Pancreas (tissue), 10 donors: ENCODE measurements around the gene CFDP1. TPM values are rescaled to one million over a fixed set of nuclear protein-coding genes. Genes with fewer than 3 reads are reported as not detected.

Experiments used
- ATAC-seq, 4 donors: fragments of 200-7000 bp; cut with Tn5 transposase; one replicate each; pipeline versions ENCODE4 v1.8.0 to v1.9.1; 2020; ENCODE audit warnings: mild to moderate bottlenecking in 4 of 4, moderate library complexity in 4 of 4
- DNase-seq, 6 donors: peaks; one replicate each; pipeline ENCODE4 v3.0.0-alpha.2; 2020
- FAIRE-seq: peaks from 2 replicates; lab custom pipeline; 2012; peaks lifted over from hg19 to GRCh38; lab: Jason Lieb, UNC
- H3K27ac ChIP-seq, 4 donors: fragments of 200-600 bp; sonication (generic); 1 replicate in 3 of 4; 2 replicates in 1 of 4; pipeline versions ENCODE4 v1.5.0 to v1.8.0; 2020
- H3K27me3 ChIP-seq, 4 donors: fragments of 200-600 bp; one replicate each; pipeline ENCODE4 v1.8.0; 2021
- H3K36me3 ChIP-seq, 3 donors: fragments of 200-600 bp; sonication (generic) in 1 of 3; one replicate each; pipeline versions ENCODE4 v1.5.0 to v1.8.0; 2020 to 2021
- H3K4me1 ChIP-seq, 3 donors: fragments of 200-600 bp; one replicate each; pipeline ENCODE4 v1.8.0; 2021
- H3K4me3 ChIP-seq, 4 donors: fragments of 200-600 bp; sonication (generic) in 2 of 4; one replicate each; pipeline versions ENCODE4 v1.5.0 to v1.8.0; 2020 to 2021
- H3K9me3 ChIP-seq, 4 donors: fragments of 200-600 bp; one replicate each; pipeline ENCODE4 v1.8.0; 2021
- WGBS, 2 donors: extraction: QIAGEN DNeasy Blood & Tissue Kit; methylation state at CpG; one replicate each; pipeline ENCODE4 v1.1.7; 2013; 5-methylcytosine and 5-hydroxymethylcytosine counted together
- intact Hi-C, 3 donors: fragments of 100-400 bp; cut with DNase I; formaldehyde crosslinking; loops; one replicate each; pipeline versions ENCODE4 v1.11.1 to v1.14.2; 2022
- polyA plus RNA-seq, 2 donors: library from polyadenylated mRNA; stranded (reverse); fragments of 200-250 nt; gene quantifications; one replicate each; pipeline ENCODE4 v1.2.3, GENCODE V29; 2013
- total RNA-seq, 6 donors: library from RNA; stranded (reverse); fragmentation: NEBNext Ultra II Directional in 4 of 6; extraction: Animal tissue kit (Norgen Biotek cat#: 25700) in 4 of 6; gene quantifications; one replicate each; pipeline versions ENCODE4 v1.2.1 to v1.2.4, GENCODE V29; 2021 to 2023
- TF ChIP-seq, protein P1 (sequence below), 4 donors: fragments of 200-600 bp; sonication (generic) in 3 of 4; IDR thresholded peaks; one replicate each; pipeline versions ENCODE4 v1.5.0 to v1.8.0; 2021; ENCODE audit warnings: antibody characterized with exemption in 4 of 4
- donor health status: healthy with polysubstance abuse.
- donor health status: DM: no; HTN: no; CAD: no; lungs with moderate emphysema.
- donor health status: DM: no; HTN: no; CAD: no.
- donor health status: control.
- donor health status: control.
- donor health status: Bipolar disorder and iron deficiency.
- donor health status: DM: yes; HTN: yes; CAD: no.
- donor health status: DM: no; HTN: no; CAD: no.
- donor health status: DM: no; HTN: no; CAD: no.
- donor health status: DM: yes; HTN: yes; CAD: no.

The CFDP1 gene
- total and polyA plus RNA-seq, 8 donors = 19.3 to 57.5 (median 25.6) TPM

DNA sequence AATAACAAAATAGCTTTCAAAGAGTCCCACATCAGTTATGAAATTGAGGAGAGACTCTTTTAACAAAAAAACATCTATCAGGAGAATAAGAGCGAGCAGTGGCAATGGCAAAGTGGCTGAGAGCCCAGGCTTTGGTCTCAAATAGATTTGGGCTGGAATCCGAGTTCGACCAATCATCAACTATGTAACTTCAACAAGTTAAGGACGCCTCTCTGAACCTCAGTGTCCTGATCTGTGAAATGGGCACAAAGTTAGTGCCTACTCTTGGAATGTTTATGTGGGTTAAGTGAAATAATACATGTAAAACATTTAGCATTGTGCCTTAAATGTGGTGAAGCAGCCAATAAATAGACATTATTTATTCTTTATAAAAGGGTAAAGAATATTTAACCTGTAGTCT, 45.4 kb downstream of the CFDP1 start:
- DNase-seq (no peak), FAIRE-seq (no peak), ATAC-seq (no peak)
- peaks cover 0 to 7% (median 0%) of the 10 kb centered on the region in 3 donors for H3K36me3 ChIP-seq
- TF ChIP-seq, protein P1, sequence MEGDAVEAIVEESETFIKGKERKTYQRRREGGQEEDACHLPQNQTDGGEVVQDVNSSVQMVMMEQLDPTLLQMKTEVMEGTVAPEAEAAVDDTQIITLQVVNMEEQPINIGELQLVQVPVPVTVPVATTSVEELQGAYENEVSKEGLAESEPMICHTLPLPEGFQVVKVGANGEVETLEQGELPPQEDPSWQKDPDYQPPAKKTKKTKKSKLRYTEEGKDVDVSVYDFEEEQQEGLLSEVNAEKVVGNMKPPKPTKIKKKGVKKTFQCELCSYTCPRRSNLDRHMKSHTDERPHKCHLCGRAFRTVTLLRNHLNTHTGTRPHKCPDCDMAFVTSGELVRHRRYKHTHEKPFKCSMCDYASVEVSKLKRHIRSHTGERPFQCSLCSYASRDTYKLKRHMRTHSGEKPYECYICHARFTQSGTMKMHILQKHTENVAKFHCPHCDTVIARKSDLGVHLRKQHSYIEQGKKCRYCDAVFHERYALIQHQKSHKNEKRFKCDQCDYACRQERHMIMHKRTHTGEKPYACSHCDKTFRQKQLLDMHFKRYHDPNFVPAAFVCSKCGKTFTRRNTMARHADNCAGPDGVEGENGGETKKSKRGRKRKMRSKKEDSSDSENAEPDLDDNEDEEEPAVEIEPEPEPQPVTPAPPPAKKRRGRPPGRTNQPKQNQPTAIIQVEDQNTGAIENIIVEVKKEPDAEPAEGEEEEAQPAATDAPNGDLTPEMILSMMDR (IDR thresholded peaks at IDR 0.05) = no peak
- no peak overlapping the region for H3K4me3 ChIP-seq
- no peak overlapping the region for H3K27ac ChIP-seq
- 80 to 85% methylated on average over 4 of the region's 4 CpGs for WGBS, 2 donors
- intact Hi-C loops = no loop called here
- no peaks in the 10 kb centered on the region for H3K27me3 ChIP-seq
- H3K9me3 ChIP-seq = no peaks in the 10 kb centered on the region
- H3K4me1 ChIP-seq = no peaks in the 10 kb centered on the region

DNA sequence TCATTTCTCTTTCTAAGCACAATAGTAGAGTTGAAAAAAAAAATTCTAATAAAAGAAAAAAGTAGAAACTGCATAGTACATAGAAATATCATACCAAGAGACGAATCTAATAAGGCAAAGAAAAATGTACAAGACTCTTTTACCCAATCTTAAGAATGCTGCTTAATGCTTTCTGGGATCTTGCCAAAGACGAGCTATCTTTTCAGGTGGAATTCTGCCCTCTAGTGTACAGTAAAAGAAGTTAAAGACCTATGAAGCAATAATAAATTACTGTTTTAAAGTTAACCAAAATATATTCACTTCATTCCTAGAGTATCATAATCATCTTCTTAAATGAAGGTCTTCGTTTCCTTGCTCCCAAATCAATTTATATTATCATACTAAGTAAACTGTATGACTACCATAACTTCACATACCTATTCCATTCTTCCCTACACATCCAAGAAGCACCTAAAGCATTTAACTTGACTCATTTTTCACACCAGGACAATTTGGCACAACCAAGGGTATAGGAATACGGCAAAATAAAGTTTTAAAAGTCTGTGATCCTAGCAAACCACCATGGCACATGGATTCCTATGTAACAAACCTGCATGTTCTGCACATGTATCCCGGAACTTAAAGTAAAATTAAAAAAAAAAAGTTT, 47.7 kb downstream of the CFDP1 start:
- FAIRE-seq (peak; percentile 97), DNase-seq (no peak), ATAC-seq (peak; percentile 57 to 86 (median 80))
- Histone ChIP-seq H3K9me3 (no peaks in the 10 kb centered on the region), H3K4me1 (no peaks in the 10 kb centered on the region), H3K27ac (no peak overlapping the region), H3K27me3 (no peaks in the 10 kb centered on the region), H3K36me3 (peaks cover 0 to 7% (median 0%) of the 10 kb centered on the region in 3 donors), H3K4me3 (no peak overlapping the region)
- TF ChIP-seq, protein P1 (IDR thresholded peaks at IDR 0.05) = peak in 3 of 4 donors; percentile 62 to 71 (median 71)
- intact Hi-C loops = no loop called here
- 23% methylated on average over 5 of the region's 5 CpGs for WGBS, 2 donors

DNA sequence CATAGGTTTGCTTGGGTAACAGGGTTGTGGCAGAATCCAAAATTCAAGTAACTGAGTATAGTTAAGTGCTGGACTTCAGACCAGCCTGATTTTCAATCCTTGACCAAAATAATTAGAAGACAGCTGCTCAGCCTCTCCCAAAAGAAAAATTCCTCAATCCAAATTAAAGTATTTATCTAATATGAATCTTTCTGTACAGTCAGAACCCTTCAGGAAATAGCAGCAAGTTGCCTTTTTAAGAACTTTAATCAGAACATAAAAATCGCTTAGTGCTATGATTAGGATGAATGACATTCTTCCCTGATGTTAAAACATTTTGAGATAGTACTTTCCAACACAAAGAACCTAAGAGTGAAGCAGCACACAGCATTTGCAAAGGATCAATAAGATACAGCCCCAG, 50.2 kb downstream of the CFDP1 start:
- TF ChIP-seq, protein P1 (IDR thresholded peaks at IDR 0.05) = no peak
- no peak for ATAC-seq
- no peak for DNase-seq
- intact Hi-C loops = loop anchor here in 2 of 3 donors (5.0 kb wide), 2 partner anchors 146 to 151 kb away; no protein-coding TSS in a partner anchor
- 70 to 75% methylated on average over 1 of the region's 1 CpG for WGBS, 2 donors
- no peak for FAIRE-seq
- Histone ChIP-seq H3K9me3 (no peaks in the 10 kb centered on the region), H3K4me1 (no peaks in the 10 kb centered on the region), H3K27ac (no peak overlapping the region), H3K36me3 (no peaks in the 10 kb centered on the region), H3K4me3 (no peak overlapping the region), H3K27me3 (no peaks in the 10 kb centered on the region)

DNA sequence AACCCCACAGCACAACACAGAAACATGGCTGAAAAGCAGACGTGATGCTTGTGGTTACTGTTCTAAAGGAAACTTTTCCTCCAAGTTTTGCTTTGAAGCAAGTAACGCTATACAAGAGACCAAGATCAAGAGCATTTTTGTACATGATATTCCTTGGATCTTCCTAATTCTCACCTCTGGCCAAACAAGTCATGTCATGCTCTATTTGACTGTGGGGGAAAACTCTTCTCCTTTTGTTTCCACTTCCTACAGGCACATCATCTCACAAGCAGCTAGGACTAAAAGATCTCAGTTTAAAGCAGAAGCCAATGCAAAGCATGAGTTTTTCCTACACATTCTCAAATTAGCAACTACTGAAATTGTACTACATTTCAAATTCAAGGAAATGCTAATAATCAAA, 50.7 kb downstream of the CFDP1 start:
- Histone ChIP-seq H3K4me1 (no peaks in the 10 kb centered on the region), H3K9me3 (no peaks in the 10 kb centered on the region), H3K27ac (no peak overlapping the region), H3K4me3 (no peak overlapping the region), H3K27me3 (no peaks in the 10 kb centered on the region), H3K36me3 (no peaks in the 10 kb centered on the region)
- intact Hi-C loops = loop anchor here in 2 of 3 donors (5.0 kb wide), 2 partner anchors 145 to 150 kb away; no protein-coding TSS in a partner anchor
- 92 to 99% methylated on average over 2 of the region's 2 CpGs for WGBS, 2 donors
- no peak for ATAC-seq
- no peak for FAIRE-seq
- no peak for DNase-seq
- TF ChIP-seq, protein P1 (IDR thresholded peaks at IDR 0.05) = no peak

DNA sequence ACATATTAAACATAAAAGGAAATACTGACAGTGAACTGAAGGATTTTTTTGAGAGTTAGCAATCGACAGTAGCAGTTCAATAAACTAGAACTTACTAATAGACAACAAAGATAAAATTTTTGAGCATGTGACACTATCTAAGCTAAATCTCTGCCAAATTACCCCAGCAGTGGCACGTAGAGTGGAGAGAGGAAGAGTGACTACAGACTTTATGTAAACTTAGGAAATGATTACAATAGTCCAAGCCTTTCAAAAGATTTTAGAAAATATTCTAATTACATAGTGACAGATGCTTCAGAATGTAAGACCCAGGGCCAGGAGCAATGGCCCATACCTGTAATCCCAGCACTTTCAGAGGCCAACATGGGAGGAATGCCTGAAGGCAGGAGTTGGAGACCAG, 52.4 kb downstream of the CFDP1 start:
- Histone ChIP-seq H3K36me3 (no peaks in the 10 kb centered on the region), H3K4me1 (no peaks in the 10 kb centered on the region), H3K4me3 (no peak overlapping the region), H3K27ac (no peak overlapping the region), H3K27me3 (no peaks in the 10 kb centered on the region), H3K9me3 (no peaks in the 10 kb centered on the region)
- ATAC-seq (no peak), FAIRE-seq (no peak), DNase-seq (no peak)
- intact Hi-C loops = loop anchor here in 2 of 3 donors (5.0 kb wide), 2 partner anchors 144 to 149 kb away; no protein-coding TSS in a partner anchor
- 33 to 34% methylated on average over 2 of the region's 2 CpGs for WGBS, 2 donors
- TF ChIP-seq, protein P1 (IDR thresholded peaks at IDR 0.05) = no peak
